Ovary (tissue), 3 donors: ENCODE measurements around the gene TBC1D14.

Experiments
- CTCF ChIP-seq, 3 donors: fragments of 450-650 bp in 2 of 3; fragments of 200-600 bp in 1 of 3; IDR thresholded peaks; one replicate each; pipeline versions ENCODE4 v1.5.1 to v1.8.0; 2016 to 2022; ENCODE audit warnings: antibody characterized with exemption in 3 of 3, mild to moderate bottlenecking in 1 of 3
- EP300 ChIP-seq: sonication (generic); formaldehyde crosslinking; IDR thresholded peaks from one replicate; pipeline ENCODE4 v1.6.1; 2017; ENCODE audit warnings: antibody characterized with exemption
- donor health status: DM: no; HTN: no; CAD: no.

DNA sequence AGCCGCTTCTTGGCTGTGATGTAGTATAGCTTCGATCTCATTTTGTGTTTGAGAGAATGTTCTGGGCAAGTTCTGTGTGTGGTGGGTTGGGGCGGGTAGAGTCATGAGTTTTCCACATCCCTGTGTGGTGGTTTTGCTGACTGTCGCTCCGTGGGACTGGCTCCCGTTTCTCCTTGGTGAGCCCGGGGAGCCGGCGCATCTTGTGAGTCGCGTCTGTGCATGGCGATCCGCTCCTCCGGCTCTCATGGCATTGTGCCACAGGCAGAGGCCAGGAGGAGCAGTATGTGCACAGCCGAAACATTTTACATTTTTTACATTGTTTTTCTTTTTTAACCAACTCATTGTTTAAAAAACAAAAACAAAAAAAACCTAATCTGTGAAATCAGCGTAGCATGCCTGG, 27.7 kb upstream of the TBC1D14 start:
- TF ChIP-seq CTCF (IDR thresholded peaks at IDR 0.05): no peak
- TF ChIP-seq EP300: no peak
